HepG2 (cell line): Measurements from ENCODE around the gene CNGA1. TPM values are rescaled to one million over a fixed set of nuclear protein-coding genes. Genes with fewer than 3 reads are reported as not detected.
A peak's percentile ranks its signal among the peaks of the same experiment; 100 is the strongest.
"Not testable (repeated sequence)": the region's sequence is repeated elsewhere in the genome, so short reads cannot be mapped to it uniquely, and the experiment has no call there.

Source experiments
- ATAC-seq: fragments of 200-7000 bp; cut with Tn5 transposase; 3 replicates; pipeline ENCODE4 v1.9.1; 2020; ENCODE audit warnings: mild to moderate bottlenecking, moderate library complexity
- BruUV-seq: library from RNA; stranded (reverse); fragments of 400-500 nt; replicated peaks from 2 replicates; lab custom pipeline; 2021; lab: Mats Ljungman, UMichigan
- CTCF ChIA-PET: fragments of 300-600 bp; formaldehyde crosslinking; extraction: SDS; loops from one replicate; lab custom pipeline; 2021; ENCODE audit warnings: low total read pairs, inconsistent platforms, low intra/inter-chr PET ratio; lab: Yijun Ruan, JAX
- POLR2A ChIA-PET: fragments of 350-600 bp; sonication (Branson Sonifier 250); formaldehyde crosslinking; loops from one replicate; lab custom pipeline; 2020; ENCODE audit warnings: antibody characterized with exemption, inconsistent platforms; lab: Yijun Ruan, JAX
- DNase-seq: peaks from one replicate; pipeline ENCODE4 v3.0.0-alpha.2; 2015; ENCODE audit warnings: low spot score
- FAIRE-seq: peaks from 3 replicates; lab custom pipeline; 2011; peaks lifted over from hg19 to GRCh38; lab: Jason Lieb, UNC
- H2AFZ ChIP-seq: one replicate; pipeline ENCODE4 v1.6.1; 2011; ENCODE audit warnings: low read length, inconsistent platforms
- H3K27ac ChIP-seq: fragments of 300-600 bp; 3 replicates; pipeline ENCODE4 v1.8.0; 2011; ENCODE audit warnings: mixed run types, mild to moderate bottlenecking, mixed read lengths, low read length, inconsistent platforms; ENCODE audit not compliant: insufficient read depth; ENCODE audit errors: extremely low read length
- H3K27me3 ChIP-seq, 2 experiments: fragments of 200-600 bp in 1 of 2; 2 replicates in 1 of 2; 3 replicates in 1 of 2; pipeline versions ENCODE4 v1.6.0 to v1.8.0; 2011; ENCODE audit warnings: low read length in 2 of 2, mild to moderate bottlenecking in 2 of 2, moderate library complexity in 2 of 2, inconsistent platforms in 1 of 2; ENCODE audit not compliant: insufficient read depth in 2 of 2, control insufficient read depth in 1 of 2
- H3K36me3 ChIP-seq, 2 experiments: fragments of 200-600 bp in 1 of 2; replicated peaks in 1 of 2; 2 replicates in 1 of 2; 3 replicates in 1 of 2; pipeline versions ENCODE4 v1.5.1 to v1.8.0; 2011; ENCODE audit warnings: low read length in 2 of 2, inconsistent platforms in 1 of 2; ENCODE audit not compliant: insufficient read depth in 2 of 2, control insufficient read depth in 1 of 2
- H3K4me1 ChIP-seq: 2 replicates; pipeline ENCODE4 v1.5.1; 2012; ENCODE audit warnings: low read length, inconsistent platforms; ENCODE audit not compliant: insufficient read depth
- H3K4me2 ChIP-seq: 2 replicates; pipeline ENCODE4 v1.6.0; 2011; ENCODE audit warnings: low read depth, low read length, inconsistent platforms
- H3K4me3 ChIP-seq, 3 experiments: fragments of 200-600 bp in 1 of 3; sonication (generic), shearing (Covaris generic) in 1 of 3; replicated peaks in 1 of 3; 2 replicates each; pipeline ENCODE4 v1.5.1; 2011 to 2016; ENCODE audit warnings: low read length in 3 of 3, inconsistent platforms in 2 of 3, low read depth in 2 of 3, mild to moderate bottlenecking in 2 of 3, control low read depth in 1 of 3, mixed read lengths in 1 of 3; ENCODE audit not compliant: insufficient read depth in 1 of 3
- H3K79me2 ChIP-seq: one replicate; pipeline ENCODE4 v1.6.1; 2011; ENCODE audit warnings: low read length, inconsistent platforms; ENCODE audit not compliant: insufficient read depth
- H3K9ac ChIP-seq: 2 replicates; pipeline ENCODE4 v1.6.0; 2011; ENCODE audit warnings: mild to moderate bottlenecking, low read depth, low read length, inconsistent platforms; ENCODE audit not compliant: insufficient read depth
- H3K9me3 ChIP-seq: 2 replicates; pipeline ENCODE4 v1.5.1; 2012; ENCODE audit warnings: mild to moderate bottlenecking, low read length
- H4K20me1 ChIP-seq: 2 replicates; pipeline ENCODE4 v1.6.0; 2011; ENCODE audit warnings: inconsistent platforms, mild to moderate bottlenecking, low read length, moderate library complexity; ENCODE audit not compliant: insufficient read depth
- MNT ChIP-seq: fragments of 450-650 bp; IDR thresholded peaks from 2 replicates; pipeline ENCODE4 v1.6.1; 2016
- ZFAT ChIP-seq: sonication (generic); formaldehyde crosslinking; conservative IDR thresholded peaks from 2 replicates; pipeline ENCODE4 v1.8.1; 2023; ENCODE audit warnings: missing genetic modification reagents, inconsistent platforms
- ZFP36 ChIP-seq: fragments of 150-350 bp; IDR thresholded peaks from 2 replicates; pipeline ENCODE4 v1.6.1; 2018; ENCODE audit warnings: borderline replicate concordance, low read length, low read depth; ENCODE audit not compliant: partially characterized antibody
- ZNF724P ChIP-seq: sonication (generic); formaldehyde crosslinking; IDR thresholded peaks from 2 replicates; pipeline ENCODE4 v1.8.0; 2022; ENCODE audit warnings: missing genetic modification reagents, borderline replicate concordance
- WGBS: methylation state at CpG from one replicate; pipeline ENCODE4 v1.1.6; 2017; ENCODE audit warnings: low lambda C conversion rate; 5-methylcytosine and 5-hydroxymethylcytosine counted together
- in situ Hi-C: cut with HindIII; loops from 2 replicates; pipeline ENCODE4 v1.10.0; 2017; ENCODE audit warnings: low pct_unique_long_range_greater_than_20kb; ENCODE audit not compliant: extremely low pct_ligation_motif_present
- intact Hi-C: fragments of 100-400 bp; cut with micrococcal nuclease; formaldehyde crosslinking; loops from one replicate; pipeline ENCODE4 v1.10.0; 2022; ENCODE audit not compliant: unreplicated experiment
- polyA plus RNA-seq, 8 experiments: library from polyadenylated mRNA; depleted of rRNA in 3 of 8; stranded (reverse) in 7 of 8; unstranded in 1 of 8; fragments of >200 nt; fragmentation: Illumina TruSeq in 4 of 8; extraction: Trizol in 4 of 8; gene quantifications; 2 replicates each; pipeline versions ENCODE4 v1.2.1 to v1.2.3, GENCODE V29; 2011 to 2016; ENCODE audit warnings: low read depth in 4 of 8, missing spikeins in 1 of 8, mixed read lengths in 1 of 8; ENCODE audit not compliant: insufficient read depth in 1 of 8
- total RNA-seq, 5 experiments: library from RNA; depleted of rRNA; stranded (reverse); fragments of >200 nt; fragmentation: Illumina TruSeq; extraction: Trizol; gene quantifications; 2 replicates each; pipeline ENCODE4 v1.2.3, GENCODE V29; 2016; ENCODE audit warnings: low read depth in 1 of 5

The CNGA1 gene
- total and polyA plus RNA-seq, 2 of the 13 experiments (the other 11 are each of a cell fraction or from before 2014, with no cell fraction given), result 0.22 to 0.40 TPM

GRCh38 chr4:48010906-48011305 lies 5.6 kb downstream of the CNGA1 start:
- in situ Hi-C loops, H3K4me2 ChIP-seq, BruUV-seq, H4K20me1 ChIP-seq, H3K9ac ChIP-seq, H3K79me2 ChIP-seq, ATAC-seq, H3K4me3 ChIP-seq, CTCF ChIA-PET, H3K36me3 ChIP-seq, intact Hi-C loops, DNase-seq, H2AFZ ChIP-seq, POLR2A ChIA-PET, H3K27ac ChIP-seq, FAIRE-seq, H3K27me3 ChIP-seq: not testable (repeated sequence)
- Histone ChIP-seq H3K4me1 (peaks cover 14% of the 10 kb centered on the region), H3K9me3 (peaks cover 24% of the 10 kb centered on the region; the same call in 1 of the 2 replicates)
- 60% methylated on average over 6 of the region's 6 CpGs for WGBS

- intact Hi-C loops (no loop called here), in situ Hi-C loops (no loop called here)
- no peak for TF ChIP-seq ZFAT (CRISPR knock-in tag)
- no peak for TF ChIP-seq MNT
- peak; percentile 93 for TF ChIP-seq ZFP36
- peak; percentile 58; the same call in 1 of the 2 replicates for TF ChIP-seq ZNF724P (CRISPR knock-in tag)
- no TSS peak for BruUV-seq
- Histone ChIP-seq H3K9ac (no peak overlapping the region), H3K27ac (no peak overlapping the region), H3K4me2 (no peak overlapping the region), H3K79me2 (no peaks in the 10 kb centered on the region), H3K27me3 (no peaks in the 10 kb centered on the region), H3K4me3 (no peak overlapping the region), H3K36me3 (no peaks in the 10 kb centered on the region), H3K9me3 (peaks cover 36% of the 10 kb centered on the region), H3K4me1 (no peaks in the 10 kb centered on the region), H4K20me1 (no peaks in the 10 kb centered on the region), H2AFZ (no peak overlapping the region)
- ChIA-PET CTCF (no interaction called here), POLR2A (no interaction called here)
- ATAC-seq, result no peak
- no peak for DNase-seq
- FAIRE-seq, result no peak
These were observed 8.4 kb downstream of the CNGA1 start for GRCh38 chr4:48008021-48008596.
